ENCODE measurements around the gene FBLN2. TPM values are rescaled to one million over a fixed set of nuclear protein-coding genes. Genes with fewer than 3 reads are reported as not detected.

The FBLN2 gene
- total and polyA plus RNA-seq, 2 of the 13 experiments (the other 11 are each of a cell fraction or from before 2014, with no cell fraction given) = not detected

- TF ChIP-seq KIAA2018 (CRISPR knock-in tag; IDR thresholded peaks at IDR 0.05; ENCODE audit: borderline replicate concordance) (no peak), KMT2B (CRISPR knock-in tag; IDR thresholded peaks at IDR 0.05) (no peak), ZNF350 (CRISPR knock-in tag; IDR thresholded peaks at IDR 0.05; ENCODE audit: borderline replicate concordance, low read depth) (no peak), BRF2 (CRISPR knock-in tag; IDR thresholded peaks at IDR 0.05) (no peak), HES4 (CRISPR knock-in tag; IDR thresholded peaks at IDR 0.05; ENCODE audit: borderline replicate concordance) (no peak), MATR3 (CRISPR knock-in tag; IDR thresholded peaks at IDR 0.05) (no peak), NRL (CRISPR knock-in tag; IDR thresholded peaks at IDR 0.05; ENCODE audit: borderline replicate concordance) (no peak), ZNF468 (CRISPR knock-in tag; IDR thresholded peaks at IDR 0.05) (no peak), ZNF784 (CRISPR knock-in tag; IDR thresholded peaks at IDR 0.05; ENCODE audit: borderline replicate concordance) (no peak), CC2D1A (CRISPR knock-in tag; IDR thresholded peaks at IDR 0.05) (no peak)
Measured at GRCh38 chr3:13558651-13559050, 9.7 kb downstream of the FBLN2 start (continued).

All from HepG2 (cell line).